K562 (cell line): Measurements from ENCODE around the gene CLEC10A. TPM values are rescaled to one million over a fixed set of nuclear protein-coding genes. Genes with fewer than 3 reads are reported as not detected.
A peak's percentile ranks its signal among the peaks of the same experiment; 100 is the strongest.

Experiments
- ARID3B ChIP-seq: fragments of 250-450 bp; sonication (Bioruptor Pico); IDR thresholded peaks from 2 replicates; pipeline ENCODE4 v1.4.0; 2020; ENCODE audit warnings: borderline replicate concordance
- CBFA2T2 ChIP-seq: fragments of 450-650 bp; conservative IDR thresholded peaks from 2 replicates; pipeline ENCODE4 v1.6.1; 2017; ENCODE audit warnings: mild to moderate bottlenecking
- E2F4 ChIP-seq: sonication (generic); formaldehyde crosslinking; IDR thresholded peaks from 2 replicates; pipeline ENCODE4 v1.8.0; 2022; ENCODE audit warnings: mild to moderate bottlenecking, low read depth, missing genetic modification reagents
- FUS ChIP-seq: fragments of 200-400 bp; formaldehyde crosslinking; optimal IDR thresholded peaks from 2 replicates; pipeline ENCODE3; 2017; ENCODE audit warnings: low read depth, low read length
- GABPB2 ChIP-seq: fragments of 250-450 bp; sonication (Bioruptor Pico); conservative IDR thresholded peaks from 2 replicates; pipeline ENCODE4 v1.5.1; 2021; ENCODE audit warnings: mild to moderate bottlenecking
- HMBOX1 ChIP-seq: sonication (generic); IDR thresholded peaks from 2 replicates; pipeline ENCODE4 v1.6.1; 2016
- HNRNPL ChIP-seq: fragments of 200-400 bp; formaldehyde crosslinking; IDR thresholded peaks from 2 replicates; pipeline ENCODE4 v1.6.1; 2017; ENCODE audit warnings: low read depth, mild to moderate bottlenecking, low read length
- HOMEZ ChIP-seq: fragments of 250-450 bp; sonication (Bioruptor Pico); IDR thresholded peaks from 2 replicates; pipeline ENCODE4 v1.4.0; 2020; ENCODE audit warnings: mild to moderate bottlenecking, moderate library complexity
- L3MBTL2 ChIP-seq: fragments of 450-650 bp; IDR thresholded peaks from 2 replicates; pipeline ENCODE4 v1.6.1; 2016; ENCODE audit warnings: mild to moderate bottlenecking, moderate library complexity
- NCOA2 ChIP-seq, 2 experiments: fragments of 450-650 bp; IDR thresholded peaks; 2 replicates each; pipeline ENCODE4 v1.6.1; 2018; ENCODE audit warnings: mild to moderate bottlenecking in 2 of 2, moderate library complexity in 1 of 2; ENCODE audit not compliant: partially characterized antibody in 2 of 2
- NFIC ChIP-seq: fragments of 450-650 bp; IDR thresholded peaks from 2 replicates; pipeline ENCODE4 v1.6.1; 2017; ENCODE audit warnings: mild to moderate bottlenecking, inconsistent platforms
- SMAD3 ChIP-seq: fragments of 450-650 bp; formaldehyde crosslinking; conservative IDR thresholded peaks from 2 replicates; pipeline ENCODE4 v1.4.0; 2020; ENCODE audit warnings: mild to moderate bottlenecking
- SRF ChIP-seq, 2 experiments: fragments of 250-450, 450-650 bp in 1 of 2; sonication (Bioruptor Pico) in 1 of 2; sonication (generic) in 1 of 2; formaldehyde crosslinking; IDR thresholded peaks; 2 replicates each; pipeline versions ENCODE4 v1.5.0 to v1.5.1; 2020 to 2022; ENCODE audit warnings: mild to moderate bottlenecking in 1 of 2, missing genetic modification reagents in 1 of 2
- TBL1XR1 ChIP-seq, 2 experiments: IDR thresholded peaks; 2 replicates each; pipeline ENCODE4 v1.6.1; 2012; ENCODE audit warnings: improper control_type of control experiment in 2 of 2, low read length in 2 of 2, mild to moderate bottlenecking in 1 of 2
- TCF15 ChIP-seq: fragments of 250-450 bp; sonication (Bioruptor Pico); IDR thresholded peaks from 2 replicates; pipeline ENCODE4 v1.8.0; 2022; ENCODE audit warnings: moderate library complexity, mild to moderate bottlenecking, inconsistent platforms
- TRIM25 ChIP-seq: fragments of 450-650 bp; IDR thresholded peaks from 2 replicates; pipeline ENCODE4 v1.7.0; 2016; ENCODE audit warnings: borderline replicate concordance
- ZBTB2 ChIP-seq: fragments of 450-650 bp; IDR thresholded peaks from 2 replicates; pipeline ENCODE4 v1.6.1; 2016; ENCODE audit warnings: antibody characterized with exemption
- ZNF551 ChIP-seq: fragments of 250-450 bp; sonication (Bioruptor Pico); IDR thresholded peaks from 2 replicates; pipeline ENCODE4 v1.5.0; 2021; ENCODE audit warnings: mild to moderate bottlenecking, moderate library complexity
- ZNF717 ChIP-seq: fragments of 250-450 bp; sonication (Bioruptor Pico); IDR thresholded peaks from 2 replicates; pipeline ENCODE4 v1.5.0; 2021
- polyA plus RNA-seq, 8 experiments: library from polyadenylated mRNA; depleted of rRNA in 4 of 8; stranded (reverse) in 5 of 8; unstranded in 3 of 8; fragments of >200 nt; fragmentation: Nextera tagmentation in 2 of 8; fragmentation: Illumina TruSeq in 1 of 8; extraction: Ambion mirVana in 2 of 8; extraction: Trizol in 1 of 8; gene quantifications; 2 replicates each; pipeline versions ENCODE4 v1.2.1 to v1.2.3, GENCODE V29; 2011 to 2014; ENCODE audit warnings: inconsistent platforms in 1 of 8, missing spikeins in 1 of 8
- total RNA-seq, 7 experiments: library from RNA; depleted of rRNA in 6 of 7; stranded (reverse); fragments of >200 nt in 6 of 7; fragmentation: Illumina TruSeq in 2 of 7; extraction: Trizol in 2 of 7; gene quantifications; 2 replicates each; pipeline versions ENCODE4 v1.2.1 to v1.2.3, GENCODE V29; 2011 to 2021; ENCODE audit warnings: low replicate concordance in 1 of 7

Gene CLEC10A
- total and polyA plus RNA-seq, 9 of the 15 experiments (the other 6 are each of a cell fraction or from before 2014, with no cell fraction given) = 0.04 to 0.11 (median 0.05) TPM; not detected in 6

- TF ChIP-seq ZBTB2 (peak; percentile 37; the same call in 1 of the 2 replicates), L3MBTL2 (peak; percentile 77), HNRNPL (no peak), E2F4 (no peak), NCOA2 (IDR thresholded peaks at IDR 0.05; ENCODE audit: partially characterized antibody in 2 of 2) (no peak), ZNF717 (CRISPR knock-in tag) (no peak), TCF15 (CRISPR knock-in tag) (no peak), SRF (CRISPR knock-in tag; IDR thresholded peaks at IDR 0.05) (no peak; a peak in 1 of 4 replicates), SMAD3 (CRISPR knock-in tag) (no peak; the same call in 1 of the 2 replicates), HOMEZ (CRISPR knock-in tag) (no peak), GABPB2 (CRISPR knock-in tag) (no peak), FUS (no peak), TBL1XR1 (IDR thresholded peaks at IDR 0.05; ENCODE audit: low read length in 2 of 2) (no peak), TRIM25 (no peak), ARID3B (CRISPR knock-in tag) (no peak), CBFA2T2 (peak; percentile 72), NFIC (peak; percentile 68), ZNF551 (CRISPR knock-in tag) (no peak), HMBOX1 (peak; percentile 71)
These were observed 44.3 kb downstream of the CLEC10A start, which contains the start of gene SLC16A13 (continued) for GRCh38 chr17:7035591-7036368.
